ENCODE results near the gene CREB3L4. TPM values are rescaled to one million over a fixed set of nuclear protein-coding genes. Genes with fewer than 3 reads are reported as not detected.
A peak's percentile ranks its signal among the peaks of the same experiment; 100 is the strongest.

The CREB3L4 gene
- total and polyA plus RNA-seq, 2 of the 13 experiments (the other 11 are each of a cell fraction or from before 2014, with no cell fraction given) = 9.9 to 18.7 TPM

- TF ChIP-seq THAP7 (CRISPR knock-in tag; IDR thresholded peaks at IDR 0.05) (no peak), SP2 (CRISPR knock-in tag; IDR thresholded peaks at IDR 0.05) (no peak)
Measured at GRCh38 chr1:153939476-153939875, 28.2 kb upstream of the CREB3L4 start (continued).

- Histone ChIP-seq H3K36me3 (replicated peaks in 1 of 2; ENCODE audit: control insufficient read depth in 1 of 2, insufficient read depth in 2 of 2, low read length in 2 of 2) (peaks cover 19 to 53% of the 10 kb centered on the region in 2 experiments), H3K27ac (ENCODE audit: extremely low read length, insufficient read depth, low read length) (no peak overlapping the region), H3K9ac (ENCODE audit: insufficient read depth, low read depth, low read length) (no peak overlapping the region), H3K27me3 (ENCODE audit: control insufficient read depth in 1 of 2, insufficient read depth in 2 of 2, low read length in 2 of 2) (no peaks in the 10 kb centered on the region), H3K4me3 (replicated peaks in 1 of 3; ENCODE audit: insufficient read depth in 1 of 3, low read depth in 2 of 3, low read length in 3 of 3) (no peak overlapping the region), H4K20me1 (ENCODE audit: insufficient read depth, low read length) (no peaks in the 10 kb centered on the region), H3K4me2 (ENCODE audit: low read depth, low read length) (no peak overlapping the region), H2AFZ (ENCODE audit: low read length) (no peak overlapping the region), H3K4me1 (ENCODE audit: insufficient read depth, low read length) (peaks cover 31% of the 10 kb centered on the region), H3K79me2 (ENCODE audit: insufficient read depth, low read length) (peaks cover 11% of the 10 kb centered on the region), H3K9me3 (ENCODE audit: low read length) (no peaks in the 10 kb centered on the region)
- FAIRE-seq (no peak), ATAC-seq (no peak), DNase-seq (ENCODE audit: low spot score) (no peak)
- intact Hi-C loops (cut with micrococcal nuclease; ENCODE audit: unreplicated experiment) (no loop called here), in situ Hi-C loops (cut with HindIII; ENCODE audit: extremely low pct_ligation_motif_present, low pct_unique_long_range_greater_than_20kb) (loop anchor here (10.0 kb wide), 1 partner anchor 116 kb away; no protein-coding TSS in a partner anchor)
- POLR2A ChIA-PET = interaction anchor here (1.3 kb wide), 1 partner anchor 17 kb away, joined by 3 read pairs; no protein-coding TSS in a partner anchor
- CTCF ChIA-PET (ENCODE audit: low intra/inter-chr PET ratio, low total read pairs) = no interaction called here
- no TSS peak for BruUV-seq (replicated peaks)
- no peak for TF ChIP-seq E2F1 (CRISPR knock-in tag; IDR thresholded peaks at IDR 0.05)
- no peak for TF ChIP-seq KAT8 (CRISPR knock-in tag; IDR thresholded peaks at IDR 0.05)
- peak; percentile 34 for TF ChIP-seq AGO2 (optimal IDR thresholded peaks at IDR 0.05; ENCODE audit: low read depth, low read length)
- no peak for TF ChIP-seq ZNF33B (CRISPR knock-in tag; IDR thresholded peaks at IDR 0.05)
- no peak for TF ChIP-seq MAFK (conservative IDR thresholded peaks at IDR 0.05 in 1 of 2, IDR thresholded peaks at IDR 0.05 in 1 of 2; ENCODE audit: low read length in 2 of 2)
- TF ChIP-seq ZMYM3 (CRISPR knock-in tag; IDR thresholded peaks at IDR 0.05) = no peak
- 94% methylated on average over 7 of the region's 8 CpGs for WGBS (ENCODE audit: low lambda C conversion rate)
Measured at GRCh38 chr1:153940756-153941155, 26.9 kb upstream of the CREB3L4 start.

All from HepG2 (cell line).